Measurements from ENCODE around the gene MRGPRF.

GRCh38 chr11:69040051-69040450, 27.0 kb upstream of the MRGPRF start:
- TF ChIP-seq CTCF (conservative IDR thresholded peaks at IDR 0.05) (no peak), EZH2 (IDR thresholded peaks at IDR 0.05; ENCODE audit: low read depth) (no peak)

Measured in PC-9 (cell line).